PFSK-1 (cell line): Measurements from ENCODE around the gene CEP350.

Experiments
- FOXP2 ChIP-seq: optimal IDR thresholded peaks from 2 replicates; pipeline ENCODE3; 2011; ENCODE audit warnings: borderline replicate concordance, control low read depth, inconsistent platforms; ENCODE audit not compliant: insufficient read depth; ENCODE audit errors: extremely low read length, extremely low read depth
- POLR2AphosphoS5 ChIP-seq: IDR thresholded peaks from 2 replicates; pipeline ENCODE4 v1.6.1; 2012; ENCODE audit warnings: low read depth, mild to moderate bottlenecking, control low read depth, low read length, moderate library complexity
- REST ChIP-seq, 2 experiments: IDR thresholded peaks; 2 replicates each; pipeline versions ENCODE4 v1.6.1 to v1.8.0; 2011 to 2012; ENCODE audit warnings: low read depth in 2 of 2, low read length in 2 of 2, control low read depth in 1 of 2, inconsistent platforms in 1 of 2, mild to moderate bottlenecking in 1 of 2, moderate library complexity in 1 of 2; ENCODE audit not compliant: insufficient read depth in 1 of 2
- SIN3A ChIP-seq: IDR thresholded peaks from 2 replicates; pipeline ENCODE4 v1.6.1; 2012; ENCODE audit warnings: mild to moderate bottlenecking, low read length, moderate library complexity, borderline replicate concordance; ENCODE audit not compliant: insufficient read depth
- TAF1 ChIP-seq: IDR thresholded peaks from 2 replicates; pipeline ENCODE4 v1.6.1; 2012; ENCODE audit warnings: low read length, control low read depth, borderline replicate concordance; ENCODE audit not compliant: insufficient read depth

CEP350 gene

GRCh38 chr1:179921472-179921871 lies 33.1 kb upstream of the CEP350 start:
- TF ChIP-seq REST (IDR thresholded peaks at IDR 0.05; ENCODE audit: insufficient read depth in 1 of 2, low read depth in 2 of 2, low read length in 2 of 2) (no peak), SIN3A (no peak), TAF1 (no peak), POLR2AphosphoS5 (no peak), FOXP2 (no peak)

- TF ChIP-seq REST (IDR thresholded peaks at IDR 0.05; ENCODE audit: insufficient read depth in 1 of 2, low read depth in 2 of 2, low read length in 2 of 2), result no peak
- TF ChIP-seq TAF1, result no peak
- TF ChIP-seq SIN3A, result no peak
- TF ChIP-seq FOXP2, result no peak
- TF ChIP-seq POLR2AphosphoS5, result no peak
Observed at GRCh38 chr1:179921981-179922872, 32.4 kb upstream of the CEP350 start.

- no peak for TF ChIP-seq FOXP2
- no peak for TF ChIP-seq TAF1
- TF ChIP-seq REST (IDR thresholded peaks at IDR 0.05; ENCODE audit: insufficient read depth in 1 of 2, low read depth in 2 of 2, low read length in 2 of 2), result no peak
- TF ChIP-seq POLR2AphosphoS5, result no peak
- TF ChIP-seq SIN3A, result no peak
Observed at GRCh38 chr1:179923029-179923428, 31.6 kb upstream of the CEP350 start.

- no peak for TF ChIP-seq REST (IDR thresholded peaks at IDR 0.05; ENCODE audit: insufficient read depth in 1 of 2, low read depth in 2 of 2, low read length in 2 of 2)
- TF ChIP-seq SIN3A, result no peak
- TF ChIP-seq POLR2AphosphoS5, result no peak
- TF ChIP-seq FOXP2, result no peak
- TF ChIP-seq TAF1, result no peak
Observed at GRCh38 chr1:179924268-179924667, 30.3 kb upstream of the CEP350 start.

GRCh38 chr1:179925302-179925701 lies 29.3 kb upstream of the CEP350 start:
- TF ChIP-seq REST (IDR thresholded peaks at IDR 0.05; ENCODE audit: insufficient read depth in 1 of 2, low read depth in 2 of 2, low read length in 2 of 2), result no peak
- no peak for TF ChIP-seq FOXP2
- no peak for TF ChIP-seq POLR2AphosphoS5
